T-helper 1 cell (primary cell): ENCODE data around the gene TMEM117.
"Not testable (repeated sequence)": the region's sequence is repeated elsewhere in the genome, so short reads cannot be mapped to it uniquely, and the experiment has no call there.

Experiments used
- DNase-seq, 5 donors: peaks; one replicate each; pipeline ENCODE4 v3.0.0-alpha.2; 2012 to 2020

Gene TMEM117

DNA sequence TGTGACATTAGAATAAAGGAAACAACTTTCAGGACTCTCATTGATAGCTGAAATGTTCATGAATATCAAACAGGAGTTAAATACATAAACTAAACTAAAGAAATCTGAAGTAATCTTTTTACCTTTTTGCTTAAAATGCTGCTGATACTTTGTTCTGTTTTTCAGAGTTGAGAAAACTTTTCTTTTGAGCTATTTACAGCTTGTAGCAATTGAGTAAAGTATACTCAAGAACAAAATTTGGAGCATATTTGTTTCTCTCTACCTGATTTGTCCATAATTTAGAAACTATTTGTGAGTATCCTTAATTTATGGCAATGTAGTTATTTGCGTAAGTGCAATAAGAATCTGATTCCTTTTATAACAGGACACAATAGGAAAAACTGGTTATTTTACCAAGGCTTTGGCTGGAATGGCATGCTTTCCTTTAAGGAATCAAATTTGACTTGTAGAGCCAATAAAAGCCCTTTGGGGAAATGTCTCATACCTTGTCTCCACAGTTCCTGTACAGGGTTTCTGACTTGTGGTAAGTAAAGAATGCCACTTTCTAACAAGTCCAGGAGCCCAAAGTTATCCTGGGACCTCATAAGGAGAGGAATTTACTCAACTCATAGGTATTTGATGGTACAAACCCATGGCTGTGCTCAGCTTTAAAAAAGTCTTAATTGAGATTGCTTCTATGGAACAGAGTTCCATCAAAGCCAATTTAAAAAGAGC is 195.7 kb downstream of the TMEM117 start:
- DNase-seq: no peak

- DNase-seq: no peak
Measured at GRCh38 chr12:44034906-44035305, 199.0 kb downstream of the TMEM117 start.

DNA sequence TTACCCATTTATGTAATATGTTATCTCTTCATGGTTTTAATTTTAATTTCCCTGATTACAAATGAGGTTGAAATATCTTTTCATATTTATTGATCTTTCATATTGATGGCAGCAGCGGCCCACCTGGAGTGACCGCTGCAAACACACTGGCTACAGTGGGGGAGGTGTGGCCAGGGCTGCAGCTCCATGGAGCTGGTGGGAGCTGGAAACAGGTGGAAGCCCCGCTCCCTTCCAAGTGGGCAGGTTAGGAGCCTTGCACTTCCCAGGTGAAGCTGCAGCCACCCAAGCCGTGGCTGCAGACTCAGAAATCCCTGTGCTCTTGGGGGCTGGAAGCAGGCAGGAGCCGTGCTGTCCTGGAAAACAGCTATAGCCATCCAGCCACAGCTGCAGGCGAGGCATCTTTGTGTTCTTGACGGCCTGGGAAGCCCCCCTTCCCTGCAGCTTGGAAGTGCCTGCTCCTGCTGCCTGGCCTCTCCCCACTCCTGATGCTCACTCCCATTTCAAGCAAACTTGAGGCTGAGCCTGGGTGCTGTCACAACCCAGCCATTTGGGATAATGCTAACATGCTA is 201.1 kb downstream of the TMEM117 start:
- DNase-seq: no peak

DNA sequence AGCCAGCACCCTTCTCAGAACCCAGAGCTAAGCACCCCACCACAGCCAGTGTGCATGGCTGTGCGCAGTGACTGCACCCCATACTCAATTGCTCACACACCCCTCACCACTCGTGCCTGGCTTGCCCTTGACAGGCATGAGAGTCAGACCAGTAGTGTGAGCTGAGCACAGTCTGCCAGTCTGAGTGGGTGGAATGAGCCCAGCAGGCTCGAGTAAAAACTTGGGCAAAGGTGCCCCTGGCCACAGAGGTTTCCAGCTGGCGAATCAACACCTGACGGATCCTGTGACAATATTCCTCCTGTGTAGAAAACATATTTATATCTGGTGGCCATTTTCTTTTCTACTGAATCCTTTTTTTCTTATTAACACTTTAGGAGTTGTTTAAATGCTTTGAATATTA is 202.5 kb downstream of the TMEM117 start:
- no peak for DNase-seq

GRCh38 chr12:44044491-44044890 is 208.6 kb downstream of the TMEM117 start:
- not testable (repeated sequence) for DNase-seq

DNA sequence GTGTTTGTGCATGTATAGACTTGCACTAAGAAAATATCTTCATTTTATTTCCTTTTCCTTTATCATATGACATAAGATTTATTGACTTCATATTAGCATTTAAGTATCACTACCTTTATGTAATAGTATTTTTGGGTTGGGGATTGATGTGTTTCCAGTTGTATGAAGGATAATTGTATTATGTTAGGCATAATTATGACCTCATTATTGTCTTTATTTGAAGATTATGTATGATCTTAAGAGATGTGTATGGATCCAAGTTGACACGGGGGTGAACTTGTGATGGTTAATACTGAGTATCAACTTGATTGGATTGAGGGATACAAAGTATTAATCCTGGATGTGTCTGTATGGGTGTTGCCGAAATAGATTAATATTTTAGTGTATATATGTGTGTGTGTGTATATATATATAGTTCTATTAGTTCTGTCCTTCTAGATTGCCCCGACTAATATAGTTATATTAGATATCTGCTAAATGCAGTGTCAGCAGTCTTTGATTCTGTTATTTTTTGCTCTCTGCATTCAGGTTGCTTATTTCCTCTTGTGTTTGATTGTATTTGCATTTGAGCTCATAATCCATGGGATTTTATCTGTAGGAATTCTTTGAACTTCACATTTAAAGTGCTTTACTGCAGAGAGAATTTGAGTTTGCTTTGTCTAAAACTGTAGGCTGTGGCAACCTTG is 211.0 kb downstream of the TMEM117 start:
- DNase-seq: no peak

DNA sequence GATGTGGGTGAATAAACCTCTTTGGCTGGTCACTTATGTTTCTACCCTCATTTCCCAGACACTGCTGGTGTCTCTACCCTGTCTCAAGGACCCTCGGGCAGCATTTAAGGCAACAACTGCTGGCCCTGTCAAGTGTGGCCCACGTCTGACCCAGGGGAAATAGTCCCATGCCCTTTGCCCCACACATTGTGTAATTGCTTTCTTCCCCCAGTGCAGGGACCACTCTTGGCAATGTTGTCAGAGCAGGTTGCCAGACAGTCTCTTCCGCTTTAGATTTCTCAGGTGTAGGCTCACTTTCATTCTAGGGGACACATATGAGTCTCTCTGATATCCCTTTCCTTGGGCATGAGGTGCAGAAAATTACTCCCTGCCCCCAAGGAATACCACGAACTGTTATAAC is 216.7 kb downstream of the TMEM117 start:
- no peak for DNase-seq

DNA sequence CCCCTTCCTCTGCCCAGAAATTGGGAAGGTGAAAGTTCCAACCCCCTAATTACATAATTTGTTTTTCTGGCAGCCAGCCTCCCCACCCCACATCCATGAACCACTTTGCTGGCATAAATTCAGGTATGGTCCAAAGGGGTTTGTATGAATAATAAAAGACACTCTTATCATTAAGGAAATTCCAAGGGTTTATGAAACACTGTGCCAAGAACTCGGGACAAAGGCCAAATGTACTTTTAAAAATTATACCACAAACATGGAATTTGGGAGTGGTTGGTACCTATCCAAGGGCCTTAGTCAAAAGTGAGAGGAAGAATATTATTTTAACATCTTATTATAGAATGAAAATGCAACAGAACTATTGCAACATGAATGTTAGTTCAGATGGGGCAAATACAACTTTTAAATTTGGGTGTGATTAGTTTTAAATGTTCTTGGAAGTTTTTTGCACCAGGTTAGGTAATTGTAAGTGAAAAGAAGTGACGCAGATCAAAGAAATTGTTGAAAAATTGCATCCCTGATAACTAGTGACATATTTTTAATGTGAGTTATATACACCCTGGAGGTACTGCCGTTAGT is 217.8 kb downstream of the TMEM117 start:
- DNase-seq: no peak

DNA sequence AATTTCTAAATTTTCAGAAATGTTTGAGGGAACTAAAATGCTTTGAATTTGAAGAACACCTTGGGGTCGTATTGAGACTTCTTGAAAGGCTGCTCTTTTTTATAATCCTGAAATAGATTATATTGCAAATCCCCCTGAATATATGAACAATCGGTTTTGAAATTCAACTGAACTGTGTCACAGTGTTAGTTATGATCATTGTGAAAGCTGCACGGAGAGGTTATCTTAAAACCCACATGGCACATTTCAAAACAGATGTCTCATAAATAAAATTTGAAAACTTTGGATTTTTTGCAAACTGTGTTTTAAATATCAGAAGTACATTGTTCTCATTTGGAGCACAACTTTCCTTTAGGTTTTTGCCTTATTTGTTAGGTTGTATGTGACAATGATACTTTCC is 218.4 kb downstream of the TMEM117 start:
- no peak for DNase-seq

GRCh38 chr12:44058366-44058765 is 222.5 kb downstream of the TMEM117 start:
- DNase-seq: no peak

- no peak for DNase-seq
Measured at GRCh38 chr12:44059476-44059875, 223.6 kb downstream of the TMEM117 start.

DNA sequence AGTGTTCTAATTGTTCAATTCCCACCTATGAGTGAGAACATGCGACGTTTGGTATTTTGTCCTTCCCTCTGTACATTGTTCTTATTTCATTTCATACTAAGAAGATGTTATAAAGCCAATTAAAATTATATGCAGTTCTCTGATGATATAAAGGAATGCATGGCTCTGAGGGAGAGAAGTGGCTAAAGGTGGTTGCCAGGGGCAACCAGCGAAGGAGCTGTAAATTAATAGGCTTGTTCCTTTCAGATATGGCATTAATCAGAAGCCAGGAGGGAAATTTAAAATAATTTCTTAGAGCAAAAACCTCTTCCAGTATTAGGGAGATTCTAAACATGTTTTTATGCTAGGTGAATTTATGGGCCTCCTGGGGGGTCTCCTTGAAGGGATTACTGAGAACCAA is 227.8 kb downstream of the TMEM117 start:
- no peak for DNase-seq

- no peak for DNase-seq
Measured at GRCh38 chr12:44076871-44077270, 241.0 kb downstream of the TMEM117 start.

- DNase-seq: no peak
Measured at GRCh38 chr12:44077294-44077693, 241.4 kb downstream of the TMEM117 start.

GRCh38 chr12:44078273-44078672 is 242.4 kb downstream of the TMEM117 start:
- DNase-seq: no peak

- DNase-seq: no peak
Measured at GRCh38 chr12:44088647-44089046, 252.8 kb downstream of the TMEM117 start.

GRCh38 chr12:44091948-44092606 is 256.2 kb downstream of the TMEM117 start:
- no peak for DNase-seq

DNA sequence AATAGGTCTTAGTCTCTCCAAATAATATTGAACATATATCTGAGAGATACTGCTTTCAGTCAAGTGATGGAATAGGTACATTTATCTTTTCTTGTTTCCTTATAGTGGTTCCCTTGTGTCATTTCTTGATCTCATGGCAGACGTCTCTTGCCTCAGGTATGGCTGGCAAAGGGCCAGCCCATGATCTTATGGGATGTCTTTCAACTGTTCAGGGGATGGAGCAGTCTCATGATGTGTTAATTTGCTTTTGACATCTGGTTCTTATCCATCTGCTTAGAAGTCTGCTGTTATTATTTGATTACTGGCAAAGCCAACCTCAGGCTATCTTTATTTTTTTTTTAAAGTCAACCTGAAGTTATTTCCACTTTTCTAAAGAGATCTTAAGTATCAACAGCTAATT is 262.9 kb downstream of the TMEM117 start:
- no peak for DNase-seq

- DNase-seq: no peak
Measured at GRCh38 chr12:44099486-44099885, 263.6 kb downstream of the TMEM117 start.

GRCh38 chr12:44100264-44100663 is 264.4 kb downstream of the TMEM117 start:
- no peak for DNase-seq

GRCh38 chr12:44101475-44101874 is 265.6 kb downstream of the TMEM117 start:
- no peak for DNase-seq

DNA sequence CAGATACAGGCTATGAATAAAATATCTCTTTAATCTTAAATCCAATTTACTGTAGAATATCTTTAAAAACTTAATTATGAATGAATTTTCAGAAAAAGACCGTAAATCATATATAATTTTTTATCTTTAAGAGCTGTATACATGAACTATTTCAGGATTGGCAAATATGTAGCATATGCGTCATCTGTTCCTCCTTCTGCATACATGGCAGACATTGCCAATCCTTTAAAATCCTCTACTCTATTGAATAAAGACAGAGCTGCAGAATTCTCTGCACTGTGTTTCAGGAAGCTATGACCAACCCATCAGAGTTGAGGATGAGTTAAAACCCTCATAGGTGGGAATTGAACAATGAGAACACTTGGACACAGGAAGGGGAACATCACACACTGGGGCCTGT is 279.0 kb downstream of the TMEM117 start:
- DNase-seq: no peak

GRCh38 chr12:44117337-44117736 is 281.5 kb downstream of the TMEM117 start:
- no peak for DNase-seq
